ENCODE results near the gene ATG13.
"Not testable (repeated sequence)": the region's sequence is repeated elsewhere in the genome, so short reads cannot be mapped to it uniquely, and the experiment has no call there.

Gene ATG13

DNA sequence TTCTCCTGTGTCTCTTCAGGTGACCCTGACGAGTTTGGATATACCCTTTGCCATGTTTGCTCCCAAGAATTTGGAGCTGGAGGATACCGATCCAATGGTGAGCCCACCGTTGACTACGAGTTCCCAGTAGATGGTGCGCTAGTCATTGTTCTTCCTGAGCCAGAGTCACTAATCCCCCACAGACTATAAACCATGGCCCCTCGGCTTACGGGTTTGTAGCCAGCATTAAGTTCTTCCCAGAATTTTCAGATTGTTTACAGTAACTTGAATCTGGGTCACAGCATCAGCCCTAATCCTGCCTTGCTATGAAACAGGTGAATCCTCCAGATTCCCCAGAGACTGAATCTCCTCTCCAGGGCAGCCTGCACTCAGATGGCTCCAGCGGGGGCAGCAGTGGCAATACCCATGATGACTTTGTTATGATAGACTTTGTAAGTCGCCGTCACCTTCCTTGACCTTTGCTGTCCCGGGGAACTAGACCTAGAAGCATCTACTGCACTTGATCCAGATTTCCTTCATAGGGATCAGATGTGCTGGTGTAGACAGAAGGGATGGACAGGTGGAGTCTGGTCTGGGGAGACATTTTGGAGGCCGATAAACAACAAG lies 51.2 kb downstream of the ATG13 start:
- Histone ChIP-seq H3K9me3 (no peaks in the 10 kb centered on the region), H3K27ac (peak overlapping the region in 1 of 2 donors; percentile 62), H3K27me3 (no peaks in the 10 kb centered on the region), H3K36me3 (peaks cover 73 to 99% (median 88%) of the 10 kb centered on the region in 3 donors), H3K4me3 (no peak overlapping the region), H3K4me1 (peaks cover 0 to 27% (median 9%) of the 10 kb centered on the region in 4 donors)
- TF ChIP-seq, protein P1, sequence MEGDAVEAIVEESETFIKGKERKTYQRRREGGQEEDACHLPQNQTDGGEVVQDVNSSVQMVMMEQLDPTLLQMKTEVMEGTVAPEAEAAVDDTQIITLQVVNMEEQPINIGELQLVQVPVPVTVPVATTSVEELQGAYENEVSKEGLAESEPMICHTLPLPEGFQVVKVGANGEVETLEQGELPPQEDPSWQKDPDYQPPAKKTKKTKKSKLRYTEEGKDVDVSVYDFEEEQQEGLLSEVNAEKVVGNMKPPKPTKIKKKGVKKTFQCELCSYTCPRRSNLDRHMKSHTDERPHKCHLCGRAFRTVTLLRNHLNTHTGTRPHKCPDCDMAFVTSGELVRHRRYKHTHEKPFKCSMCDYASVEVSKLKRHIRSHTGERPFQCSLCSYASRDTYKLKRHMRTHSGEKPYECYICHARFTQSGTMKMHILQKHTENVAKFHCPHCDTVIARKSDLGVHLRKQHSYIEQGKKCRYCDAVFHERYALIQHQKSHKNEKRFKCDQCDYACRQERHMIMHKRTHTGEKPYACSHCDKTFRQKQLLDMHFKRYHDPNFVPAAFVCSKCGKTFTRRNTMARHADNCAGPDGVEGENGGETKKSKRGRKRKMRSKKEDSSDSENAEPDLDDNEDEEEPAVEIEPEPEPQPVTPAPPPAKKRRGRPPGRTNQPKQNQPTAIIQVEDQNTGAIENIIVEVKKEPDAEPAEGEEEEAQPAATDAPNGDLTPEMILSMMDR (IDR thresholded peaks at IDR 0.05) = no peak
- intact Hi-C loops (cut with DNase I; ENCODE audit: low total_unique reads) = no loop called here
- peak; percentile 12 to 33 for DNase-seq

DNA sequence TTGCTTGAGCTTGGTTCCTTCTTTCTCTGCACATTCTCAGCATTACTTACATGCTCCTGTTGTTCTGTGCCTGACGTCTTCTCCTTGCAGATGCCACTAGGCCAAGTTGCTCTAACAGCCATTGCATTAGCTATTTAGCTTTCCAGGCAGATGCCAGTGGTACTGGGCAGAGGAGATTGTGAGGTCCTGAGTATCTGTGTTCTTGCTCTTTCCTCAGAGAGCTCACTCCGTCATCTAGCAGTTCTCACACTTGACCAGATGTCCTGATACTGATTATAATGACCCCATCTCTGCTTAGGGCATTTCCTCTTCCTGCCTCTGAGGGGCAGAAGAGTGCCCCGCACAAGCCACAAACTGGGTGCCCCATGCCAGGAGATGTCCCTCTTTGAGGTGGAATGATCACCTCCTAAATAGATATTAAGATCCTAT lies 52.4 kb downstream of the ATG13 start:
- Histone ChIP-seq H3K9me3 (no peaks in the 10 kb centered on the region), H3K4me3 (no peak overlapping the region), H3K36me3 (peaks cover 65 to 92% (median 91%) of the 10 kb centered on the region in 3 donors), H3K27me3 (no peaks in the 10 kb centered on the region), H3K27ac (no peak overlapping the region), H3K4me1 (peaks cover 0 to 30% (median 14%) of the 10 kb centered on the region in 4 donors)
- intact Hi-C loops (cut with DNase I; ENCODE audit: low total_unique reads) = no loop called here
- TF ChIP-seq, protein P1 (IDR thresholded peaks at IDR 0.05) = peak in 1 of 2 experiments; percentile 7
- DNase-seq = peak in 1 of 2 donors; percentile 32

DNA sequence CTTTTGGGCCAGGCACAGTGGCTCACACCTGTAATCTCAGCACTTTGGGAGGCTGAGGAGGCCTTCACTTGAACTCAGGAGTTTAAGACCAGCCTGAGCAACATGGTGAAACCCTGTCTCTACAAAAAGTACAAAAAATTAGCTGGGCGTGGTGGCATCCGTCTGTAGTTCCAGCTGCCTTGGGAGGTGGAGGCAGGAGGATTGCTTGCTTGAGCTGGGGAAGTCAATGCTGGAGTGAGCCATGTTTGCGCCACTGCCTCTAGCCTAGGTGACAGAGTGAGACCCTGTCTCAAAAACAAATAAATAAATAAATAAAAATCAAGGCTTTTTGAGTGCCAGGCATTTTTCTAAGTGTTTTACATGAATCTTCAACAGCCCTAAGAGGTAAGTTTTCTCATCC lies 53.2 kb downstream of the ATG13 start:
- H3K4me3 ChIP-seq; H3K9me3 ChIP-seq; intact Hi-C loops (cut with DNase I; ENCODE audit: low total_unique reads); H3K27ac ChIP-seq; H3K27me3 ChIP-seq: not testable (repeated sequence)
- Histone ChIP-seq H3K36me3 (peaks cover 61 to 85% (median 83%) of the 10 kb centered on the region in 3 donors), H3K4me1 (peaks cover 0 to 38% (median 21%) of the 10 kb centered on the region in 4 donors)
- peak in 1 of 2 donors; percentile 3 for DNase-seq

DNA sequence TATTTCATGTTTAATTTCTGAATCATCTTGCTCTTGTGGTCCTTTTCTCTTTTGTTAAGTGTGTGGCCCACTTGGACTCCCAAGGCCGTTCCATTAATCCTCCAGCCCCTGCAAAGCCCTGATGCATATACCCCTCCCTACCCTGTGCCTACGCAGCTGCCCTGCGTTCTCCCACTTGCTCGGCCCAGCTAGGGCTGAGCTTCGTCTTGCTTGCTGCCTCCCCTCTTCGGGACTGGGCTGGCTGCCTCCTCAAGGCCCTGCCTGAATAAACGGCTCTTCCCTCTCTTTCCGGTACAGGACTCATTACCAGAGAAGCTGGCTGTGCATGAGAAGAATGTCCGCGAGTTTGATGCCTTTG lies 54.6 kb downstream of the ATG13 start:
- DNase-seq = no peak
- peaks cover 54 to 79% (median 76%) of the 10 kb centered on the region in 3 donors for H3K36me3 ChIP-seq
- H3K27ac ChIP-seq = no peak overlapping the region
- no peaks in the 10 kb centered on the region for H3K9me3 ChIP-seq
- H3K27me3 ChIP-seq = no peaks in the 10 kb centered on the region
- H3K4me1 ChIP-seq = peaks cover 0 to 37% (median 24%) of the 10 kb centered on the region in 4 donors
- no peak overlapping the region for H3K4me3 ChIP-seq
- TF ChIP-seq, protein P1 (IDR thresholded peaks at IDR 0.05) = no peak
- intact Hi-C loops (cut with DNase I; ENCODE audit: low total_unique reads) = no loop called here

DNA sequence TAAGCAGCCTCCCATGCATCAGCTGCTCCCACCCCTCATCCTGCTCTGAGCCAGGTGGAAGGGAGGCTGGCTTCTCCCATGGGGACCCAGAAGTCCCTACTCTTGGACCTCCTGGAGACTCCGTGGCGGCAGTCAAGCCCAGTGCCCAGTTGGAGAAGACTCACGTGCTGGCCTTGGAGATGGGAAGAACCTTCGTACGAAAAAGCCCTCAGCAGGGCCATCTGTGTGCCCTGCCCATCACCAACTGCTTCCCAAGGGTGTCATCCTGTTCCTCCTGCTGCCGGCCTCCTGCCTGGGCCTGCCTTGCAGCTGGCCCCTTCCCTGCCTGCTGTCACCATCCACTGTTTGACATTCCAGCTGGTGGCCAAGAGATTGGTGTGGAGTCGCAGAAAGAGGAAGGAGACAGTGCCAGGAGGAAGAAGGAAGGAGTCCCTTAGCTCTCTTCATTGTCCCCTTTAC lies 55.1 kb downstream of the ATG13 start:
- Histone ChIP-seq H3K4me3 (no peak overlapping the region), H3K4me1 (peaks cover 0 to 34% (median 20%) of the 10 kb centered on the region in 4 donors), H3K27ac (peak overlapping the region in 1 of 2 donors; percentile 81), H3K27me3 (no peaks in the 10 kb centered on the region), H3K9me3 (no peaks in the 10 kb centered on the region), H3K36me3 (peaks cover 54 to 79% (median 76%) of the 10 kb centered on the region in 3 donors)
- TF ChIP-seq, protein P1 (IDR thresholded peaks at IDR 0.05) = no peak
- intact Hi-C loops (cut with DNase I; ENCODE audit: low total_unique reads) = no loop called here
- peak in 1 of 2 donors; percentile 59 for DNase-seq

DNA sequence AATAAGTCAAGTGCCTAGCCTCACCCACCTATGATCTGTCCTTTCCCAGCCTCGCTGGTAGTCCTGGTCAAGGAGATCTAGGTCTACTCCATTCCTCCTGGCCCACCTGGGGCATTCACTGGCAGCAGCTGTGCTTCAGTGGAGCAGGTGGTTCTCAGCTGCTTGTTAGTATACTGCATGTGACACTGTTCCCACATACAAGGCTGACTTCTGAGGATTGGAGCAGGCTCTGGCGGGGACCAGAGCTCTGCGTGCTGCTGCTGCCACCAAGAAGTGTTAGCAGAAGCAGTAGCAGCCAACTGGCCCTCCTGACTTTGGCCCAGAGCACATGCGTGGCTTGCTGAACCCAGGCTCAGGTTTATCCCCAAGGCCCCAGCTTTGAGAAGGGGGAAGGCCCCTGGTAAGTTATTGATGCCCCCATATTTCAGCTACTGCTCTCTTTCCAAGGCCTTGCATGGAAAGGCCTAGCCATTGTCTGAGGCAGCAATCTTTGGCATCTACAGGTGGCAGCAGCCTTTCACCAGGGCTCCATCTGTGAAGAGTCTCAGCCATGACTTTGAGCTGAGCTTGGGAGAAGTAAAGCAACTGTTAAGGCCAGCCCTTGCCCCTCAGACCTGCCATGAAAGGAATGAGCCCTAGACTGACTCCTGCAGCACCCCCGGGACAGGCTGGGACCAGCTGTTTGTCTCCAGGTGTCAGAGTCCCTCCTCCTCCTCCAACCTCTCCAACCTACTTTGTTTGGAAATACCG lies 56.5 kb downstream of the ATG13 start:
- Histone ChIP-seq H3K36me3 (peaks cover 56 to 79% (median 73%) of the 10 kb centered on the region in 3 donors), H3K4me1 (peaks cover 0 to 26% (median 19%) of the 10 kb centered on the region in 4 donors), H3K27me3 (no peaks in the 10 kb centered on the region), H3K27ac (peak overlapping the region; percentile 73 to 81), H3K9me3 (no peaks in the 10 kb centered on the region), H3K4me3 (no peak overlapping the region)
- intact Hi-C loops (cut with DNase I; ENCODE audit: low total_unique reads) = no loop called here
- peak in 1 of 2 donors; percentile 58 for DNase-seq
- TF ChIP-seq, protein P1 (IDR thresholded peaks at IDR 0.05) = no peak
